Caco-2 (cell line): ENCODE results near the gene ARID3C. TPM values are rescaled to one million over a fixed set of nuclear protein-coding genes. Genes with fewer than 3 reads are reported as not detected.

Source experiments
- BruUV-seq: library from RNA; stranded (reverse); fragments of 400-500 nt; replicated peaks from 2 replicates; lab custom pipeline; 2021; lab: Mats Ljungman, UMichigan
- CTCF ChIA-PET: fragments of 300-600 bp; sonication (Branson Sonifier 250); formaldehyde crosslinking; loops from one replicate; lab custom pipeline; 2022; ENCODE audit warnings: antibody characterized with exemption; lab: Charles Lee
- POLR2A ChIA-PET: fragments of 300-600 bp; sonication (Branson Sonifier 250); formaldehyde crosslinking; loops from one replicate; lab custom pipeline; 2022; ENCODE audit warnings: antibody characterized with exemption; lab: Charles Lee
- DNase-seq, 2 experiments: peaks; one replicate each; pipeline versions ENCODE4 v3.0.0 to v3.0.0-alpha.2; 2020 to 2022
- H3K27me3 ChIP-seq: replicated peaks from 2 replicates; pipeline ENCODE4 v1.6.0; 2011; ENCODE audit warnings: low read length; ENCODE audit not compliant: control insufficient read depth, insufficient read depth
- H3K36me3 ChIP-seq: 2 replicates; pipeline ENCODE4 v1.5.1; 2011; ENCODE audit warnings: low read length; ENCODE audit not compliant: control insufficient read depth, insufficient read depth
- H3K4me1 ChIP-seq: fragments of 250-450 bp; sonication (Bioruptor Pico); 2 replicates; pipeline ENCODE4 v1.5.1; 2020; ENCODE audit warnings: mild to moderate bottlenecking
- H3K4me3 ChIP-seq: 2 replicates; pipeline ENCODE4 v1.5.1; 2011; ENCODE audit warnings: low read depth, mild to moderate bottlenecking, control low read depth, low read length
- H3K9me3 ChIP-seq: fragments of 250-450 bp; sonication (Bioruptor Pico); 2 replicates; pipeline ENCODE4 v1.5.1; 2020; ENCODE audit warnings: mild to moderate bottlenecking, moderate library complexity
- H3K27ac Mint-ChIP-seq: one replicate; pipeline ENCODE4 v1.8.0; 2022; ENCODE audit warnings: mixed read lengths; ENCODE audit not compliant: unreplicated experiment
- H3K27me3 Mint-ChIP-seq: one replicate; pipeline ENCODE4 v1.8.0; 2022; ENCODE audit warnings: mixed read lengths; ENCODE audit not compliant: insufficient read depth, unreplicated experiment
- H3K36me3 Mint-ChIP-seq: one replicate; pipeline ENCODE4 v1.8.0; 2022; ENCODE audit warnings: mild to moderate bottlenecking, mixed read lengths; ENCODE audit not compliant: insufficient read depth, unreplicated experiment
- H3K4me1 Mint-ChIP-seq: one replicate; pipeline ENCODE4 v1.8.0; 2022; ENCODE audit warnings: low read depth, mixed read lengths; ENCODE audit not compliant: unreplicated experiment
- H3K4me3 Mint-ChIP-seq: one replicate; pipeline ENCODE4 v1.8.0; 2022; ENCODE audit warnings: mild to moderate bottlenecking, moderate library complexity, mixed read lengths; ENCODE audit not compliant: unreplicated experiment
- H3K9me3 Mint-ChIP-seq: one replicate; pipeline ENCODE4 v1.8.0; 2022; ENCODE audit warnings: mixed read lengths; ENCODE audit not compliant: unreplicated experiment
- intact Hi-C: fragments of 100-400 bp; cut with micrococcal nuclease; formaldehyde crosslinking; loops from one replicate; pipeline ENCODE4 v1.10.0; 2022; ENCODE audit not compliant: unreplicated experiment
- total RNA-seq: library from RNA; stranded (reverse); gene quantifications from 2 replicates; pipeline ENCODE4 v1.2.3, GENCODE V29; 2022
- TF ChIP-seq, protein P1 (sequence below), 2 experiments: fragments of 200-600 bp in 1 of 2; IDR thresholded peaks; 1 replicate in 1 of 2; 2 replicates in 1 of 2; pipeline versions ENCODE4 v1.5.1 to v1.8.0; 2011 to 2022; ENCODE audit warnings: antibody characterized with exemption in 1 of 2, control low read depth in 1 of 2, inconsistent platforms in 1 of 2, low read depth in 1 of 2, low read length in 1 of 2, mild to moderate bottlenecking in 1 of 2, moderate library complexity in 1 of 2; ENCODE audit not compliant: insufficient read depth in 1 of 2, severe bottlenecking in 1 of 2, unreplicated experiment in 1 of 2

The ARID3C gene
- total RNA-seq, 1 experiment from 2014 or later = not detected

DNA sequence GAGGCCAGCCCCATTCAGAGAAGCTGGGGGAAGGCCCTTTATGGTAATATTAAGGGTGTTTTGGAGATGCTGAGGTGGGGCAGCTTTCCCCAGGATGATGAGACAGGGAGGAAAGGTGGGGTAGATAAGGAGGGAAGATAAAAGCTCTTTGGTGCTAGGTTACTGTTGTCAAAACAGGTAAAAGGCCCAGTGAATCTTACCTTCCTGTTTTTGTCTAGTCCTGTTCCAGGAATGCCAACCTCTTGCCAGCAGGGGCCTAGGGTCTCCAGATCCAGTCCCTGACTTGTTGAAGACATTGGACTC, 34.4 kb upstream of the ARID3C start:
- Mint-ChIP-seq H3K27ac (peak overlapping the region; percentile 56), H3K4me1 (peaks cover 28% of the 10 kb centered on the region), H3K27me3 (no peaks in the 10 kb centered on the region), H3K36me3 (no peaks in the 10 kb centered on the region), H3K9me3 (no peaks in the 10 kb centered on the region), H3K4me3 (no peak overlapping the region)
- intact Hi-C loops = no loop called here
- TF ChIP-seq, protein P1, sequence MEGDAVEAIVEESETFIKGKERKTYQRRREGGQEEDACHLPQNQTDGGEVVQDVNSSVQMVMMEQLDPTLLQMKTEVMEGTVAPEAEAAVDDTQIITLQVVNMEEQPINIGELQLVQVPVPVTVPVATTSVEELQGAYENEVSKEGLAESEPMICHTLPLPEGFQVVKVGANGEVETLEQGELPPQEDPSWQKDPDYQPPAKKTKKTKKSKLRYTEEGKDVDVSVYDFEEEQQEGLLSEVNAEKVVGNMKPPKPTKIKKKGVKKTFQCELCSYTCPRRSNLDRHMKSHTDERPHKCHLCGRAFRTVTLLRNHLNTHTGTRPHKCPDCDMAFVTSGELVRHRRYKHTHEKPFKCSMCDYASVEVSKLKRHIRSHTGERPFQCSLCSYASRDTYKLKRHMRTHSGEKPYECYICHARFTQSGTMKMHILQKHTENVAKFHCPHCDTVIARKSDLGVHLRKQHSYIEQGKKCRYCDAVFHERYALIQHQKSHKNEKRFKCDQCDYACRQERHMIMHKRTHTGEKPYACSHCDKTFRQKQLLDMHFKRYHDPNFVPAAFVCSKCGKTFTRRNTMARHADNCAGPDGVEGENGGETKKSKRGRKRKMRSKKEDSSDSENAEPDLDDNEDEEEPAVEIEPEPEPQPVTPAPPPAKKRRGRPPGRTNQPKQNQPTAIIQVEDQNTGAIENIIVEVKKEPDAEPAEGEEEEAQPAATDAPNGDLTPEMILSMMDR (IDR thresholded peaks at IDR 0.05; ENCODE audit: insufficient read depth in 1 of 2, low read depth in 1 of 2, low read length in 1 of 2, severe bottlenecking in 1 of 2, unreplicated experiment in 1 of 2) = no peak
- ChIA-PET CTCF (no interaction called here), POLR2A (interaction anchor here (0.5 kb wide), 1 partner anchor 191 kb away, joined by 3 read pairs; no protein-coding TSS in a partner anchor)
- Histone ChIP-seq H3K27me3 (no peaks in the 10 kb centered on the region), H3K4me3 (no peak overlapping the region), H3K4me1 (peaks cover 15% of the 10 kb centered on the region), H3K36me3 (no peaks in the 10 kb centered on the region), H3K9me3 (no peaks in the 10 kb centered on the region)
- DNase-seq = no peak
- no TSS peak for BruUV-seq

DNA sequence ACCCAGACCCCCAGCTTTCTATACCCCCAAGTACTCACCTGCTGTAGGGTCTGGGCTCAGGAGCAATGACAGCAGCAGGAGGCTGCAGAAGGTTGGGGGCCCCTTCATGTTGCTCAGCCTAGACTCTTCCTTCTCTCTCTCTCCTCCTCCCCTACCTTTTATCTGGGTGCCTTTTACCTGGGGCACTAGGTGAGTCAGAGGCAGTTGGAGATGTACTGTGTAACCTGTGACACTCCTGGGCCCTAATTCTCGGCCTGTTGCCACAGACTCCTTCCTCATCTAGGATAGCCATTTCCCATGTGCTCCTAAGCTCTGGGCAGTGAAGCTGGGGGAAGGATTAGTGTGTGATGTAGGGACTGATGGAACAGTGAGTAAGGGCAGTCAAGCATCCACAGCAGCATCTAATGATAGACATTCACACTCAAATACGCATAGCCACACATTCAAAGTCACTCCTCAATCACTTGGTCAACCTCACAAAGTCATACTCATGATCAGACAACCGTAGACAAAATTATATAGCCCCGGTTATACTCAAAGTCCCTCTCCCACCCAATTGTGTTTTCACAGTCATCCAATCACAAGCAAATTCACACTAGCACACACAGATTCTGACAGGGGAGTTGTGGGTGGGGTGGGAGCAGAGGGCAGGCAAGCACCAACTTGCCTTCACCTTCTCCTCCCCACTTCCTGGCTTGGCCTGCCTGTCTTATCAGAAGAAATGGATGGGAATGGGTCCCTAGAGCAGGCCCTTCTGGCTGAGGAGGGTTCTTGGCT, 33.8 kb upstream of the ARID3C start, which contains the start of gene CCL27:
TSS of gene CCL27 (minus strand) at position 132 of the 777 bp plus-strand sequence. CDS start at position 108, 24 bp downstream.
- no peaks in the 10 kb centered on the region for H3K36me3 ChIP-seq
- H3K4me3 ChIP-seq = no peak within 1 kb of the TSS
- intact Hi-C loops = no loop called here
- no peak for DNase-seq
- no peaks in the 10 kb centered on the region for H3K9me3 ChIP-seq
- Mint-ChIP-seq H3K9me3 (no peaks in the 10 kb centered on the region), H3K4me3 (no peak within 1 kb of the TSS), H3K36me3 (no peaks in the 10 kb centered on the region), H3K4me1 (peaks cover 28% of the 10 kb centered on the region), H3K27ac (peak within 1 kb of the TSS; percentile 56), H3K27me3 (no peaks in the 10 kb centered on the region)
- no TSS peak for BruUV-seq
- peaks cover 15% of the 10 kb centered on the region for H3K4me1 ChIP-seq
- ChIA-PET POLR2A (interaction anchor here (0.5 kb wide), 1 partner anchor 190 kb away, joined by 3 read pairs; no protein-coding TSS in a partner anchor), CTCF (interaction anchor here (0.7 kb wide), 1 partner anchor 460 kb away, joined by 3 read pairs; no protein-coding TSS in a partner anchor)
- TF ChIP-seq, protein P1 (IDR thresholded peaks at IDR 0.05; ENCODE audit: insufficient read depth in 1 of 2, low read depth in 1 of 2, low read length in 1 of 2, severe bottlenecking in 1 of 2, unreplicated experiment in 1 of 2) = no peak
- H3K27me3 ChIP-seq = no peaks in the 10 kb centered on the region

DNA sequence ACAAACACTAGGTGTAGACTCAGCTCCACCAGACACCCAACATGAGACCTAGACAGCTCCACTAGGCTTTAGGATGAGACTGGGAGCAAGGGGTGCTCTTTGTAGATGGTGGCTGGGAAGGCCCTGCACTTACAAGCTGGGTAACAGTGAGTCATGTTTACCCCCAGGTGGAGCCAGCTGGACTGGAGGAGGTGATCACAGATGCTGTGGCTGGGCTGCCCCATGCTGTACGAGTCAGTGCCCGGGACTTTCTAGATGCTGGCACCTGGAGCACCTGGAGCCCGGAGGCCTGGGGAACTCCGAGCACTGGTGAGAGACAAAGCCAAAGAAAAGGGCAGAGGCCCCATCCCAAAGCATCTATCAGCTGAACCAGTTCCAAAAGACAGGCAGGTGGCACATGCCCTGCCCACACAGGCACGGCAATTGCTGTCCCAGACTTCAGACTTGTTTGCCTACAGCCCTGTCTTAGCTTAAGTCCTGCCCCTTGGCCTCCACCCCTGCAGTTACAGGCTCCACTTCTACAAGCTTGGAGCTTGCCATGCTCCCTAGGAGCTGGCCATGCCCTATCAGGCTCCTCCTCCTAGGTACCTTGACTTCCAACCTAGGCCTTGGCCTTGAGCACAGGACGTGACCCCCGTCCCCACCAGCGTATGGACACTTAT, 30.9 kb upstream of the ARID3C start:
- no peak for DNase-seq
- POLR2A ChIA-PET = no interaction called here
- Histone ChIP-seq H3K36me3 (no peaks in the 10 kb centered on the region), H3K4me3 (no peak overlapping the region), H3K27me3 (no peaks in the 10 kb centered on the region), H3K9me3 (no peaks in the 10 kb centered on the region), H3K4me1 (peaks cover 11% of the 10 kb centered on the region)
- H3K27me3 Mint-ChIP-seq = no peaks in the 10 kb centered on the region
- no peak overlapping the region for H3K27ac Mint-ChIP-seq
- H3K36me3 Mint-ChIP-seq = no peaks in the 10 kb centered on the region
- H3K4me3 Mint-ChIP-seq = no peak overlapping the region
- H3K9me3 Mint-ChIP-seq = no peaks in the 10 kb centered on the region
- TF ChIP-seq, protein P1 (IDR thresholded peaks at IDR 0.05; ENCODE audit: insufficient read depth in 1 of 2, low read depth in 1 of 2, low read length in 1 of 2, severe bottlenecking in 1 of 2, unreplicated experiment in 1 of 2) = no peak
- CTCF ChIA-PET = interaction anchor here (2.4 kb wide), 1 partner anchor 13 kb away, joined by 6 read pairs; the partner anchor contains the start of gene GALT
- BruUV-seq = no TSS peak
- intact Hi-C loops = loop anchor here (10.0 kb wide), 1 partner anchor 45 kb away; no protein-coding TSS in a partner anchor
- peaks cover 19% of the 10 kb centered on the region for H3K4me1 Mint-ChIP-seq
